GM19099 (cell line): ENCODE measurements around the gene UQCC2.

Source experiments
- POLR2A ChIP-seq: IDR thresholded peaks from 3 replicates; pipeline ENCODE4 v1.6.1; 2011; ENCODE audit warnings: low read depth; ENCODE audit not compliant: insufficient read length; ENCODE audit errors: extremely low read depth

UQCC2 gene

DNA sequence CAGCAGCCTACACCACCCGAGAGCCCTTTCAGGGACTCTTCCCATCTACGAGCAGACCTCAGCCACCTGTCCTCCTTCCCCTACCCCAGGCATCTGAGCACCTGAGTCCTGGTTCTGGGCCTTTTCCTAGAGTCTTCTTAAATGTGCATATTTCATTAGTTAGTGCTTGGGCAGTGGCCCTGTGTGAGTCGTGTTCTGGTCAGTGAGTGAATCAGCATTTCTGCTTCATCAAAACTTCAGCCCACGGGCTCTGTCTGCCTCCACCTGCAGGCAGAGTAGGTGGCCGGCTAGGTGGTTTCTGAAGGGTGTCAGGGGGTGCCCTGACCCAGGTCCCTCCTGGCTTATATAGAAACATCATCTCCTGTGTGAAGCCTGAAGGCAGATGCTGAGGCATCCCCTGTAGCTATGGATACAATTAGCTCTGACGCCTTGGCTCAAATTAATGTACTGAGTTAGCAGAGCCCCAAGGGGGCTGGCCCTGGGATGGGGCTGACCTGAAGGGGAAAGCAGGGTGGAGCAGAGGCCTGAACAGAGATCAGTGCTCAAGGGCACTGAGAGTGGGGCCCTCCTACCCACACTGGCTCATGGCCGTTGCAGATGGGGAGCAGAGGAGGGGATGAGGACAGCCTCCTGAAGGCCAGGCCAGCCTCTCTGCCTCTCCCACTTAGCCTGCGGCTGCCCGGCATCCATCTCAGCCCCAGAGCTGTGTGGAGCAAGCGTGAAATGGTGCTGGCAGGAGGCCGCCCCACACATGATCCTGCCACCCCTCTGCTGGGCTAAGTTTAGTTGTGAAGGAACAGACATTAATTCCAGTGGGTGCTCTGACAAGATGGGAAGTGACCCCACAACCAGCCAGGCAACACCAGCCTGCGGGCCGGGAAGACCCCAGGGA lies 21.6 kb upstream of the UQCC2 start:
- no peak for TF ChIP-seq POLR2A

DNA sequence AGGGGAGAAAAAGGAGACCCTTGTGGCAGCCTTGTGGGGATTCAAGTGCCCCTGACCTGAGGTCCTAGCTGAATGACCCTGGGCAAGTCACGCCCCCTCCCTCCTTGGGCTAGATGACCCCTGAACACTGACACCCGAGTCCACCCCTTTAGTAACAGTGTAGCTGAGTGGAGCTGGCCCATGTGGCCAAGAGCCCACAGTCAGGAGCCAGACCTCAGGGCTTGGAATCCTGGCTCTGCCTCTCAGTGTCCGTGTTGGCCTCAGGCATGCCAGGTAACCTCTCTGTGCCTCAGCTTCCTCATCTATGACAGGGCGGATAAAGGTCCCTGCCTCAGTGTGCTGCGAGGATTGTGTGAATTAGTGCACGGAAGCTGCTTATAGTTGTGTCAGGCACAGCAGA lies 20.9 kb upstream of the UQCC2 start:
- no peak for TF ChIP-seq POLR2A

GRCh38 chr6:33731751-33732282 lies 20.3 kb upstream of the UQCC2 start:
- TF ChIP-seq POLR2A, result no peak

DNA sequence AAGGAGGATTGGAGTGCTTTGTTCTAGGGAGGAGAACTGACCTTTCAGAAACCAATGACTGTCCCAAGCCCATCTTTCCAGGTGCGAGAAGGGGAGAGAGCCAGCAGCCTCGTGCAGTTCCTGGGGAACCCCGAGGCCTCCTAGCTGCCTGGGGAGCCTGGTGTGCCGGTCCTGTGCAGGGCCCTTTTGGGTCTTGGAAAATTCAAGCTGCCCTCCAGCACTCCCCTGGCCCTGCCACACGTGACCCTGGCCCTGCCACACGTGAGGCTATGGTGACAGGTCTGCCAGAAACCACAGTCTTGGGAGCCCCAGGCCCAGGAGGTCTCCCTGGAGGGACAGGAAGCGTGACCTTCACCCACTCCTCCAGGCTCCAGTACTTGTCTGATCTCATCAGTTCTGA lies 19.5 kb upstream of the UQCC2 start:
- no peak for TF ChIP-seq POLR2A

GRCh38 chr6:33730611-33731010 lies 19.1 kb upstream of the UQCC2 start:
- no peak for TF ChIP-seq POLR2A

DNA sequence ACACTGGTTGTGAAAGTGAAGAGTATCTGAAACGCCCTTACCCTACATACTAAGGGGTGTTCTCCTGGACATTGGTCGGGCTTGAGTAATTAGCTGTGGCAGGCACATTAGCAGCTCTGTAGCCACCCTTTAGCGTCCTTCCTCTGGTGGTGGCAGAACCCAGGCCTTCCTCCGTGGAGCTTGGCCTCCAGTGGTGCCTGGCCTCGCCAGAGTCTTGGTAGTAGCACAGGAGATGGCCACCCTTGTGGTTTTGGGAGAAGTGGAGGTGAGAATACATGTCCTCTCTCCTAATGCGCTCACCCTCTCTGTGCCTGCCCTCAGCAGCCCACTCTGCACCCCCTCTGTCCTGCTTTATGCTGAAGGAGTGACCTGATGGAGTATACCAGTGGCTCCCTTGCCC lies 17.6 kb upstream of the UQCC2 start:
- TF ChIP-seq POLR2A, result no peak

- TF ChIP-seq POLR2A, result no peak
These were observed 16.9 kb upstream of the UQCC2 start for GRCh38 chr6:33728438-33728837.

DNA sequence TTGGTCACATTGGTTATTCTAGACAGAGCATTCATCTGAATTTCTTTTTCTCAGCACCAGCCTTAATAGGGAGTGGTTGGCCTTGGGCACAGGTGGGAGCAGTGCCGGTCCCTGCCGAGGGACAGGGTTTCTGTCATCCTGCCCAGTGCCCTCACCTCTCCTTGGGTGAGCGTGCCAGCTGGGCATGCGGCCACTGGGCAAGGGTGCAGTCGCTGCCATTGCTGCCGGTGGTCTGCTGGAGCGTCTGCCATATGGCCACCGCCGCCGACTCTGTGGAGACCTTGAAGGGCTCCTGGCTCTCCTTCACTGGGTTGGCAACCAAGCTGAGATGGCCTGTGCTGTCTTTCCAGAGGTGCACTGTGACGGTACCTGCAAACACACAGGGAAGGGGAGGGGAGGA lies 16.4 kb upstream of the UQCC2 start:
- TF ChIP-seq POLR2A, result no peak

GRCh38 chr6:33727126-33727525 lies 15.6 kb upstream of the UQCC2 start:
- TF ChIP-seq POLR2A, result no peak

- TF ChIP-seq POLR2A, result no peak
These were observed 15.2 kb upstream of the UQCC2 start for GRCh38 chr6:33726696-33727095.

GRCh38 chr6:33725891-33726673 lies 14.6 kb upstream of the UQCC2 start:
- TF ChIP-seq POLR2A, result no peak

- no peak for TF ChIP-seq POLR2A
These were observed 13.7 kb upstream of the UQCC2 start for GRCh38 chr6:33725222-33725621.

- TF ChIP-seq POLR2A, result no peak
These were observed 12.9 kb upstream of the UQCC2 start for GRCh38 chr6:33724102-33725023.

- TF ChIP-seq POLR2A, result no peak
These were observed 12.0 kb upstream of the UQCC2 start for GRCh38 chr6:33723371-33724085.
